K562 (cell line): Measurements from ENCODE around the gene FRMD3. TPM values are rescaled to one million over a fixed set of nuclear protein-coding genes. Genes with fewer than 3 reads are reported as not detected.

Source experiments
- ATAC-seq: fragments of 200-7000 bp; cut with Tn5 transposase; 3 replicates; pipeline ENCODE4 v1.9.1; 2020; ENCODE audit warnings: moderate library complexity
- BruUV-seq: library from RNA; stranded (reverse); fragments of 400-500 nt; replicated peaks from 2 replicates; lab custom pipeline; 2021; lab: Mats Ljungman, UMichigan
- CTCF ChIA-PET: fragments of 300-600 bp; formaldehyde crosslinking; extraction: SDS; loops from one replicate; lab custom pipeline; 2021; ENCODE audit warnings: low intra/inter-chr PET ratio; lab: Yijun Ruan, JAX
- POLR2A ChIA-PET: fragments of 300-600, 350-650 bp; sonication (Branson Sonifier 250); formaldehyde crosslinking; extraction: SDS; loops from one replicate; lab custom pipeline; 2021; ENCODE audit warnings: antibody characterized with exemption, inconsistent platforms; lab: Yijun Ruan, JAX
- DNase-seq, 4 experiments: peaks; one replicate each; pipeline versions ENCODE4 v3.0.0 to v3.0.0-alpha.2; 2011 to 2018; ENCODE audit warnings: low spot score in 3 of 4, mixed read lengths in 3 of 4; ENCODE audit errors: extremely low read depth in 1 of 4
- FAIRE-seq: peaks from 2 replicates; lab custom pipeline; 2011; peaks lifted over from hg19 to GRCh38; lab: Jason Lieb, UNC
- H2AFZ ChIP-seq: 2 replicates; pipeline ENCODE4 v1.6.0; 2011; ENCODE audit warnings: low read depth, low read length, control low read depth, inconsistent platforms
- H3K27ac ChIP-seq: fragments of 200-600 bp; 3 replicates; pipeline ENCODE4 v1.8.0; 2011; ENCODE audit warnings: low read depth, mild to moderate bottlenecking, control low read depth, inconsistent platforms, low read length, moderate library complexity, mixed read lengths; ENCODE audit errors: extremely low read depth
- H3K27me3 ChIP-seq, 2 experiments: fragments of 300-600 bp in 1 of 2; 2 replicates in 1 of 2; 3 replicates in 1 of 2; pipeline versions ENCODE4 v1.6.0 to v1.8.0; 2011; ENCODE audit warnings: inconsistent platforms in 2 of 2, low read length in 2 of 2, mild to moderate bottlenecking in 1 of 2, mixed read lengths in 1 of 2, moderate library complexity in 1 of 2; ENCODE audit not compliant: control insufficient read depth in 2 of 2, insufficient read depth in 2 of 2
- H3K36me3 ChIP-seq: fragments of 300-600 bp; 3 replicates; pipeline ENCODE4 v1.8.0; 2011; ENCODE audit warnings: mild to moderate bottlenecking, low read length, inconsistent platforms; ENCODE audit not compliant: control insufficient read depth, insufficient read depth
- H3K4me1 ChIP-seq, 2 experiments: fragments of 200-600 bp in 1 of 2; replicated peaks in 1 of 2; 2 replicates in 1 of 2; 3 replicates in 1 of 2; pipeline versions ENCODE4 v1.5.1 to v1.8.0; 2011; ENCODE audit warnings: inconsistent platforms in 2 of 2, low read length in 2 of 2, mild to moderate bottlenecking in 1 of 2, mixed read lengths in 1 of 2, moderate library complexity in 1 of 2; ENCODE audit not compliant: control insufficient read depth in 2 of 2, insufficient read depth in 2 of 2
- H3K4me2 ChIP-seq: 2 replicates; pipeline ENCODE4 v1.6.1; 2011; ENCODE audit warnings: low read length, control low read depth, inconsistent platforms, mixed read lengths; ENCODE audit not compliant: insufficient read depth
- H3K4me3 ChIP-seq: fragments of 200-600 bp; sonication (generic), shearing (Covaris generic); 2 replicates; pipeline ENCODE4 v1.5.1; 2016; ENCODE audit warnings: control low read depth, inconsistent platforms
- H3K79me2 ChIP-seq: fragments of 200-600 bp; 3 replicates; pipeline ENCODE4 v1.8.0; 2011; ENCODE audit warnings: low read length, inconsistent platforms; ENCODE audit not compliant: control insufficient read depth, insufficient read depth
- H3K9ac ChIP-seq, 2 experiments: 2 replicates each; pipeline versions ENCODE4 v1.6.0 to v1.6.1; 2011; ENCODE audit warnings: low read depth in 2 of 2, low read length in 2 of 2, control low read depth in 1 of 2, inconsistent platforms in 1 of 2, mild to moderate bottlenecking in 1 of 2, mixed read lengths in 1 of 2; ENCODE audit not compliant: insufficient read depth in 1 of 2
- H3K9me1 ChIP-seq: one replicate; pipeline ENCODE4 v1.6.0; 2011; ENCODE audit warnings: inconsistent platforms, mild to moderate bottlenecking, low read length, moderate library complexity; ENCODE audit not compliant: control insufficient read depth, insufficient read depth
- H3K9me3 ChIP-seq: replicated peaks from 2 replicates; pipeline ENCODE4 v1.5.1; 2011; ENCODE audit warnings: low read depth, low read length, inconsistent platforms; ENCODE audit not compliant: control insufficient read depth, insufficient read depth
- H4K20me1 ChIP-seq: replicated peaks from 2 replicates; pipeline ENCODE4 v1.6.1; 2011; ENCODE audit warnings: low read length, inconsistent platforms, mixed read lengths; ENCODE audit not compliant: control insufficient read depth, insufficient read depth
- DNMT1 ChIP-seq: fragments of 450-650 bp; IDR thresholded peaks from 2 replicates; pipeline ENCODE4 v1.6.1; 2016; ENCODE audit warnings: antibody characterized with exemption, mild to moderate bottlenecking
- EP400 ChIP-seq: fragments of 450-650 bp; IDR thresholded peaks from 2 replicates; pipeline ENCODE4 v1.6.1; 2017; ENCODE audit warnings: antibody characterized with exemption, mild to moderate bottlenecking, moderate library complexity
- HBP1 ChIP-seq: fragments of 450-650 bp; formaldehyde crosslinking; IDR thresholded peaks from 2 replicates; pipeline ENCODE4 v1.4.0; 2022; ENCODE audit warnings: missing genetic modification characterization
- JUND ChIP-seq, 2 experiments: IDR thresholded peaks; 2 replicates in 1 of 2; 3 replicates in 1 of 2; pipeline ENCODE4 v1.6.1; 2011; ENCODE audit warnings: borderline replicate concordance in 2 of 2, low read depth in 2 of 2, low read length in 2 of 2, improper control_type of control experiment in 1 of 2, missing biosample characterization in 1 of 2, missing genetic modification characterization in 1 of 2, missing genetic modification reagents in 1 of 2
- TBP ChIP-seq: optimal IDR thresholded peaks from 2 replicates; pipeline ENCODE3; 2011; ENCODE audit warnings: low read depth, low read length, improper control_type of control experiment
- ZNF316 ChIP-seq: fragments of 450-650 bp; IDR thresholded peaks from 2 replicates; pipeline ENCODE4 v1.6.1; 2016
- WGBS: fragments of 100-300 bp; shearing (Covaris generic); methylation state at CpG from one replicate; pipeline ENCODE4 v1.1.6; 2016; ENCODE audit warnings: low coverage, mixed read lengths; ENCODE audit not compliant: insufficient coverage; ENCODE audit errors: missing lambda C conversion rate; 5-methylcytosine and 5-hydroxymethylcytosine counted together
- in situ Hi-C: fragments of 300-500 bp; cut with MboI; formaldehyde crosslinking; loops from 4 replicates; pipeline ENCODE4 v1.15.0; 2018; ENCODE audit warnings: inconsistent platforms, mixed read lengths
- intact Hi-C: fragments of 100-400 bp; cut with micrococcal nuclease; formaldehyde crosslinking; loops from 2 replicates; pipeline ENCODE4 v1.14.2; 2022
- polyA plus RNA-seq, 8 experiments: library from polyadenylated mRNA; depleted of rRNA in 4 of 8; stranded (reverse) in 5 of 8; unstranded in 3 of 8; fragments of >200 nt; fragmentation: Nextera tagmentation in 2 of 8; fragmentation: Illumina TruSeq in 1 of 8; extraction: Ambion mirVana in 2 of 8; extraction: Trizol in 1 of 8; gene quantifications; 2 replicates each; pipeline versions ENCODE4 v1.2.1 to v1.2.3, GENCODE V29; 2011 to 2014; ENCODE audit warnings: inconsistent platforms in 1 of 8, missing spikeins in 1 of 8
- total RNA-seq, 7 experiments: library from RNA; depleted of rRNA in 6 of 7; stranded (reverse); fragments of >200 nt in 6 of 7; fragmentation: Illumina TruSeq in 2 of 7; extraction: Trizol in 2 of 7; gene quantifications; 2 replicates each; pipeline versions ENCODE4 v1.2.1 to v1.2.3, GENCODE V29; 2011 to 2021; ENCODE audit warnings: low replicate concordance in 1 of 7

FRMD3 gene
- total and polyA plus RNA-seq, 9 of the 15 experiments (the other 6 are each of a cell fraction or from before 2014, with no cell fraction given) = 0.09 to 0.51 (median 0.21) TPM

GRCh38 chr9:83342731-83343130 is 195.5 kb downstream of the FRMD3 start:
- DNase-seq (no peak), FAIRE-seq (no peak), ATAC-seq (no peak)
- H3K27ac ChIP-seq = no peak overlapping the region
- 0% methylated on average over 1 of the region's 3 CpGs for WGBS
- H3K9me1 ChIP-seq = no peaks in the 10 kb centered on the region
- H3K4me1 ChIP-seq = no peaks in the 10 kb centered on the region
- no TSS peak for BruUV-seq
- H3K79me2 ChIP-seq = no peaks in the 10 kb centered on the region
- no peaks in the 10 kb centered on the region for H3K27me3 ChIP-seq
- ChIA-PET CTCF (no interaction called here), POLR2A (no interaction called here)
- no peak overlapping the region for H3K4me2 ChIP-seq
- no peak overlapping the region for H3K4me3 ChIP-seq
- no peak overlapping the region for H2AFZ ChIP-seq
- H3K9ac ChIP-seq = no peak overlapping the region
- H4K20me1 ChIP-seq = no peaks in the 10 kb centered on the region
- H3K9me3 ChIP-seq = no peaks in the 10 kb centered on the region
- no peaks in the 10 kb centered on the region for H3K36me3 ChIP-seq
- no peak for TF ChIP-seq ZNF316
- TF ChIP-seq DNMT1 = no peak
- TF ChIP-seq TBP = no peak
- TF ChIP-seq HBP1 (CRISPR knock-in tag) = no peak
- no peak for TF ChIP-seq EP400
- no peak for TF ChIP-seq JUND (IDR thresholded peaks at IDR 0.05; ENCODE audit: borderline replicate concordance, low read depth, low read length)
- no peak for TF ChIP-seq JUND (tag; IDR thresholded peaks at IDR 0.05; ENCODE audit: borderline replicate concordance, low read depth, low read length)
- intact Hi-C loops = no loop called here
- in situ Hi-C loops = loop anchor here (25.0 kb wide), 1 partner anchor 570 kb away; the partner anchor contains the start of gene KIF27
